Activated CD4-positive, alpha-beta T cell treated with anti-CD3 and anti-CD28 coated beads, Interleukin-2, amount 50 U/mL, for 1 hour (primary cell): ENCODE measurements around the gene PC.
A peak's percentile ranks its signal among the peaks of the same experiment; 100 is the strongest.

ENCODE experiments used
- DNase-seq: peaks from one replicate; pipeline ENCODE4 v3.0.0-alpha.2; 2020

PC gene

DNA sequence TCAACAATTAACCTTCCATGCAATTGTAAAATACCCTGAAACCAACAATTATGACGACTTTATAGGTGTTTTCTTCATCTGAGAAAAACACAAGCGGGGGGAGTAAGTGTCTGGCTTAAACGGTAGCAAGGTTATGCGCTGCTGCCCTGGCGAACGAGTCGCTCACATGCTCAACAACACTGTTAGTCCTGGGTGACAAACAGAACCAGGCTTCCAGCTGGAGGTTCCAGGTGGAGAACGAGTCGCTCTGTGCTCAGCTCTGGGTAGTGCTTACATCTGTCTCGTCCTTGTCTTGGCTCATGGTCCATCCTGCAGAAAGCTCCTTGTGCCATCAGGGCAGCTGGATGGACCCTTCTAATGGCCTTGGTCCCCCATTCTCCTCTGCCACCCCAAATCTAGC, 48.2 kb downstream of the PC start:
- no peak for DNase-seq

DNA sequence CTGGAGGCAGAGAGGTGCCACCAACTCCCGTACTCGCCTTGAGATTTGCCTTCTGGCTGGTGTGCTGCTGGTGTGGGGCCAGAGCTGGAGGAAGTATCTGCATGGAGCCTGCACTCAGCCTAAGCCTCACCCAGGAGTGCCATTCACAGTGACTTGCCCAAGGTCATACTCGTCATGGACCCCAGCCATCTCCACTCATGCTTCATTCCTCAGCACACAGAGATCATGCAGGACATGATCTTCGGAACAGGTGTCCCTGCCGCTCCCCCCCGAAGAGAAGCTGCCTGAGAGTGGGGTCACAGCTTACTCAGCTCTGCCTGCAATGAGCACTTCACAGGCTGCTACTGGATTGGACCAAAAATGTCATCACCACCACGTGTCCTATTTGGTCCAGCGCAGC, 49.0 kb downstream of the PC start:
- DNase-seq, result no peak

DNA sequence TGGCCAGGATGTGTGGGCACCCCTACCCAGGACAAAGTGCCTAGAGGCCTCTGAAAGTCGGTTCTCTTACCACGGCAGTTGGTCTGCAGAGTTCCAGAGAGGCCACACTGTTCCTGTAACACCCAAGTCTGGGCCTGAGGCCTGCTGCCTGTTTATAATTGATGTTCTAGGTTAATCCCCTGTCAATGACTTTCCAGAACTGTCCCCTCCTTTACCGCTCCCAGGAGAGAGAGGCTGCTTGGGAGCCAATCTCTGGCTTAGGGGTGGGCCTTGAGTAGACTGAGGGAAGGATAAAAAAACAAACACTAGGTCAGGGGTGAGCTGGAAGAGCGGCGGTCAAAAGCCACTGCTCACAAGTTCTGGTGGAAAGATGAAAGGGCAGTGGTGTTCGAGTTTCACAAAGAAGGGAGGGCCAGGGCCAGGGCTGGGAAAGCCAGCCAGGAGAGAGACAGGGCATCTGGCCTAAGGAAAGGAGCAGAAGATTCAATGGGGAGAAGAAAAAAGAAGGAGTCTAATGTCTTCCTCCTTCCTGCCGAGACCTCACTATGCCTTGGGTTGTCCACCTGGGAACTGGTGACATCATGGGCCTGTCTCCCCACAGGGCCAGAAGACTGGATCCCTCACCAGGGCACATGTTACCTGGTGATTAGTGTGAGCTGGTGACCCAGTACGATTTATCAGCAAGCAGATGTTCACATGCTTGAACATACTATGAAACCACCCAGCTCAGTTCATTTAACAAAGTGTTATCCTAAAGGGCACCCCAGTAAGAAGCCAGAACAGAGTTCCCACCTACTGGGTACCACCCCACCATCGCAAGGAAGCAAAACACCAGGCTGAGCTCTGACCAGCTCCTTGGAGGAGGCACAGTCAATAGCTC, 50.2 kb downstream of the PC start:
- DNase-seq, result no peak

DNA sequence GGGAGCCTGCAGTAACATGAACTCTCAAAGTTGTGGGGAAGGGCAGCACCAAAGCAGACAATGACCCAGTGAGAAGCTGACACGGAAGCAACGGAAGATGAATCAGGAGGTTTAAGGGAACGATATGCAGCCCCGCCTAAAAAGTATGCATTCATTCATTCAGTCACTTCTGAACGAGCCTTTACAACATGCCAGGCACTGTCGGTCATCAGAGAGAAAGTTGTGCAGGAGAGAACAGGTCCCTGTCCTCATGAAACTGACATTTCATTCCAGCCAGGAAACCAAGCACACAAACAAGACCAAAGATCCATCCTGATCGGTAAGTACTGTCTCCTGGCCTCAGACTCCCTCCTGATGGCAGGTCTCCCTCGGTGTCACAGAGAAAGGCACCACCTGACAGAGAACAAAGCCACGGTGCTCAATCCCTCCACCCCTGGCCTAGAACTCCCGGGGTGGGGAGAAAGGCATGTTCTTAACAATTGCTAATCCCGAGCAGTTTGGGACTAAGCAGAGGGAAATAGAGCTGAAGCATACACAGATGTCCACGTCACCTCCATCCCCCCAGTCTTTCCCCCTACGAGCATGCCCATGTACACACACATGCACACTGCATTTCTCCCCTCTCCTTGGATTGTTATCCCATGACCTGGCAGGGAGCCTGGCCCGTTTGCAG, 52.0 kb downstream of the PC start:
- DNase-seq, result no peak

DNA sequence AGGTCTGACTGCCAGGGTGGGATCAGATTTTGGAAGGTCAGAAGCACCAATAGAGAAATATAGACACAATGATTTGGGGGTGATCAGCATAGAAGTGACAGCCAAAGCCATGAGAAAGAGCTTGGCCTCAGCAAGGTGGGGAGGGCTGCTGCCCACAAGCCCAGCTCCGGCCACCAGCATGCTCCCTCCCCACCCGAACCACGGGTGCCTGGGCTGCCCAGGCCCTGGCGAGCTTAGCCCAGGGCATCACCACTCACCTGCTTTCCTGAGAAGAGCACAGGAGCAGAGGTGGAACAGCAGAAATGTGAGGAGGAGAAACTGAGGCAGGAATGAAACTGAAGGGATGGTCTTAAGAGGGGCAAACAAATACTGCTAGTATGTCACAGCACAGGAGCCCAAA, 52.6 kb downstream of the PC start:
- DNase-seq, result no peak

DNA sequence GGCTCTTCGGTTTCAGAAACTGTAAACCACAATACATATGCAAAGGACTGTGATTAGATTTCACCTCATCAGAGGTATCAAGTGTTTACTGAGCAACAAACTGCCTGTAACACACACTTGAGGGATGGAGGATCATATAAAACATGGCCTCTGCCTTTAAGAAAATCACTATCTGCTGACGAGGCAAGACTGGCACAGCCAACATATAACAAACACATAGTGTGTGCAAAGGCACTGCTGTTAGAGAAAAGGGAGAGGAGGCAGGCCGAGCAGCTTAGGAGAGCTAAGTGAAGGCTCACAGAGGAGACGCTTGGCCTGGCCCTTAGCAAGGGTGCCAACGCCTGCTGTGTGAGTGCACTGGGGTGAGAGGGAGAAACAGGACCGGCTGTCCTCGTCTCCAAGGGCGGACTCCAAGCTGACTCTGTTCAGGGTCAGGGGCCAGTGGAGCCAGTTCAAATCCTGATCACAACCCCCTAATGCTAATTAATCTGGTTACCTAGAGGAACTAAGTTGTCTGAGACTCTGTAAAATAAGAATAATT, 53.1 kb downstream of the PC start:
- DNase-seq, result no peak

DNA sequence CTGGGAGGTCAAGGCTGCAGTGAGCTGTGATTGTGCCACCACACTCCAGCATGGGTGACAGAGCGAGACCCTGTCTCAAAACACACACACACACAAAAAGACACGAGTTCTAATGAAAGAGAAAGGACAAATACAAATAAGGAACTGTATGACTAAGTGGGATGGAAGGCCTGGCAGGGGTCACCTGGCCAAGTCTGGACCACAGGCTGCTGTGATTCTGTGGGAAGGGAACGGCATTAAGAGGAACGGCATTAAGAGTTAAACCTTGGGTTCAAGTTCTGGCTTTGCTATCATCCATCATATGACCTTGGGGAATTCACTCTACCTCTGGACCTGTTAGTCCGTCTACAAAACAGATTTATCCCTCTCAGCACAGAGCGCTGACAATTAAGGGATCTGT, 53.6 kb downstream of the PC start:
- DNase-seq, result no peak

DNA sequence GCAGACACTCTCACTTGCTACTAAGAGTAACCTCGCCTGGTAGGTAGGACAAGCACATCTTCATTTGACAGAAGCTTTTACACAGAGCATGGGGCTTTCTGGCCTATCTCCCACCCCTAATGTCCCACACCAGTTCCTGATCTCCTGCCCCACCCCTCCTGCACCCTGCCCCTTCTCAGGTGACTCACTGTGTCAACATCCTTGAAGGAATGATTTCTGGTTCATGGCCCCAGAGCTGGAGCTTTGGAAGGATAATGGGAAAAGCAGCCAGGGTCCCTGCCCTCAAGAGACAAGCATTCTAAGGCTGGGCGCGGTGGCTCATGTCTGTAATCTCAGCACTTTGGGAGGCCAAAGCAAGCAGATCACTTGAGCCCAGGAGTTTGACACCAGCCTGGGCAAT, 54.1 kb downstream of the PC start:
- DNase-seq, result no peak

DNA sequence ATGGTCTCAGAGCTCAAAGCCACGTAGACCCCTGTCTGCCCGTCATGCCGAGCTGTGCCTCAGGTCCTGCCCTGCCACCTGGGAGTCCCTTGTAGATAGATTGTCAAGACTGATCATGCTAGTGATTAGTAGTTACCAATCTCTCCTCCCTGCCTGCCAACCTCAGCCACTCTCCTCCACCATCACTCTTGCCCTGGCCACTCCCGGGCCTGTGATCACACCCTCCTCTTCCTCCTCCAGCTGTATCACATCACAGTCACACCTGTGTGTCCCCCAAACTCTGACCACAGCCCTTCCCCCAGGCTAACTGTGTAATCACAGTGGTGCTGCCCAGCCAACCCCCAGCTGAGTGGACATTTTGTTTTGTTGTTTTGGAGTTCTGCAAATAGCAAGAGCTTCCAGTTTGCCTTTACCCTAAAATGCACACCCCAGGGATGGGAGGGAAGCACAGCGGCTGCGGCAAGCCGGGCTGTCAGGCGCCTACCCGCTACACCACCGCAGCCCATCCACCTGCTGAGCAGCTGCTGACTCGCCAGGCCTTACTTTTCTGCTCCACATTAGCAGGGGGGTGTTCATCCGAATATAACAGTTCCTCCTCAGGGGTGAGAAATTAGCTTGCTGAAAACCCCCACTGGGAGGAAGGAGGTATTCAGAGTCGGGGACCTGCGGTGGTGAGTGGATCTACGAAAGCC, 55.6 kb downstream of the PC start:
- DNase-seq, result no peak

DNA sequence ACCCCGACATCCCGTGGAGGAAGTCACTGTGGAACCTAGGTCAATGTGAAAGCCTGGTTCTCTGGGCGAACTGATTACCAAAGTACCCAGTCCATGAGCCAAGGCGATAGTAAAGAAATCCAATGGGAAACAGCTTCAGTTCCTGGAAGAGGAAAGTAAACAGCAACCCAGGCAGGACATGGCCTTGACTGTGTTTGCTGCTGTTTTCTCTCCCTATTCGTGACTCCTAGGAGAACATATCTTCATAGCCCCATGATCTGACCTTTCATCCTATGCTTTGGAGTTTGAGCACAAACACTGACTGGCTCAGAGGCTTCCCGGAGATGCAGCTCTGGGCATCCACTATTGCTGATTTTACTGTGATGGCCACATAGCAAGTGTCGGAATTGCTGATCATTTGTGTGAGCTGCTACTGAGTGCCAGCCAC, 56.2 kb downstream of the PC start:
- DNase-seq, result no peak

DNA sequence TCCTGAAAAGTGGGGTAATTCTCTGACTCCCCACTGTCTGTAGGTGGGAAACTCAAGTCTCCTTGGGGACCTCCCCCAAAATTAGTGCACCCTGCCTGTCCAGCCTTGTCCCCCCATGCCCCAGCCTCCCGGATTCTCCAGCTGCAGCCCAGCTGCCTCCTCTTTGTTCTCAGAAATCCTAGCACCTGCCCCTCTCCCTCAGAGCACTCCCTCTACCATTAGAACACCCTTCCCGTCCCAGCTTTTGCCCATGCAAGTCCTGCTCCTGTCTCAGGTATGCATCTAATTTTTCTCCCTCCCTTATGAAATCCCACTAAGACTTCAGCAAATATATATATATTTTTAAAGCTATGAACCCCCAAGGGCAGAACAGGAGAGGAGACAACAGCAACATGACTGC, 64.0 kb downstream of the PC start:
- no peak for DNase-seq

DNA sequence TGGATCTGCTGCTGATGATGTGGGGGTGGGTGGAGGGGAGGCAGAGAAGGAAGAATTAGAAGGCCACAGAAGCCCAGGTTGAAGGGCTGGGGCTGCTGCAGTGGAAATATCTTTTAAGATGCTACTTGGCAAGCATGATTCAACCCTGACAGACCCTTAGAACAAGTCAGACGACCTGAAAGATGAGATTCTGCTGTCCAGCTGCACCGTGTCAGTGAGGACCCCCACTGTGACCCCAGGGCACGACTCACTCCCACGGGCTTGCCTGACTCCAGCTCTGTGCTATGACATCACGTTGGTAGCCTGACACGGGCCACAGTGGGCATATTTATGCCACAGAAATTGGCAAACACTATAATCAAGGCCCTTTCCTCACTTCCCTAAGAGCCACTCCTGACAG, 65.3 kb downstream of the PC start:
- DNase-seq, result no peak

DNA sequence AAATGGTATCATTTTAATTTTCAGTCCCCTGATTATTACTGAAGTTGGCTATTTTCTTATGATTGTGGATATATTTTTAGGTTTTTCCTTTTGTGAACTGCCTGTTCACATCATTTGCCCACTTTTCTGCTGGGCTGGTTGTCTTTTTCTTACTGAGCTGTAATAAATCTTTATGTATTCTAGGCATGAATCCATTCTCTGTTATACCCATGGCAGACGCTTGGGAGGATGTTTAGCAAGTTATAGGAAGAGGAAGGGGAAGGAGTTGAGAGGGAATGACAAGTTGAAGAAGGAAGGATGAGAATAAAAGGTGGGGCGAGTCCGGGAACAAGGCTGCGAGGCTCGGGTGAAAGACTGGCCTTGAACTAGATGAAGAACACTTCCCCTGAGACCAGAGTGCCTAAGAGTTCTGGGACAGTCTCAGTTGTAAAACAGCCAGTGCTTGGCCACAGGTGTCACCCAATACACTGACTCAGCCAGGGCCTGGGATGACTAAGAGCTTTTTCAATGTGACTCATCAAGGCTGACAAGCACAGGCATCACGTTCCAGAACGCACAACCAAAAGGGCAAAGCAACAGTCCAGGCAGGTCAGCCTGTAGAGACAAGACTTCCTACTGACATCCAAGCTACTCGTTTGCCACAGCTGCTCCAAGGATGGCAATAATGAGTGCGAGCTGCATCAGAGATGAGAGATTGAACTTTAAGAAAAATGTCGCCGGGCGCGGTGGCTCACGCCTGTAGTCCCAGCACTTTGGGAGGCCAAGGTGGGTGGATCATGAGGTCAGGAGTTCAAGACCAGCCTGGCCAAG, 66.1 kb downstream of the PC start:
- DNase-seq, result no peak

DNA sequence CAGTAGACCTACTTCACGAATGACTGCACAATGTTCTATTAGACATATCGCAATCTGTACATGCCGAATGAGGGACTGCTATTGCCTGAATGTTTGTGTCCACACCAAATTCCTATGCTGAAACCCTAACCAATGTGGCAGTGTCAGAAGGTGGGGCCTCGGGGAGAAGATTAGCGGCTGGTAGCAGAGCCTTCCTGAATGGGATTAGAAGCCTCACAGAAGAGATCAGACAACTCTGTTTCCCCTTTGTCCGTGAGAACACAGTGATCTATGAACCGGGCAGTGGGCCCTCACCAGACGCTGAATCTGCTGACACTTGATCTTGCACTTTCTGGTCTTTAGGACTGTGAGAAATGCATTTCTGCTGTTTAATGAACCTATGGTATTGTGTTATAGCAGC, 68.2 kb downstream of the PC start:
- no peak for DNase-seq

DNA sequence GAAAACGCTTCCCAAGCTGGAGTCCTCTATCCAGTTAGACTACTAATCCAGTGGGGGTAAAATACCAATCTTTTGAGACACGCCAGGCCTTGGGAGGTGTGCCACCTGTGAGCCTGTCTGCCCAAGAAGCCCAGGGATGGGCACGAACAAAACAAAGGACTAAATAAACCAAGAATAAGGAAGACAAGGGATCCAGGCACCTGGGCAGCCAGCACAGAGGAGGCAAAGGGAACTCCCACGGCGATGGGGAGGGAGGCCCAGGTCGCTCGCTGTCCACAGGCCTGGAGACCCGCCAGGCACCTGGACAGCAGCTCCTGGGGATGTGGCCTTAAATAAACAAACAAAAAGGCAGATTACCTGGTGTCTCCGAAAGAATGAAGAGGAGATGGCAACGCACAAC, 69.9 kb downstream of the PC start:
- no peak for DNase-seq

DNA sequence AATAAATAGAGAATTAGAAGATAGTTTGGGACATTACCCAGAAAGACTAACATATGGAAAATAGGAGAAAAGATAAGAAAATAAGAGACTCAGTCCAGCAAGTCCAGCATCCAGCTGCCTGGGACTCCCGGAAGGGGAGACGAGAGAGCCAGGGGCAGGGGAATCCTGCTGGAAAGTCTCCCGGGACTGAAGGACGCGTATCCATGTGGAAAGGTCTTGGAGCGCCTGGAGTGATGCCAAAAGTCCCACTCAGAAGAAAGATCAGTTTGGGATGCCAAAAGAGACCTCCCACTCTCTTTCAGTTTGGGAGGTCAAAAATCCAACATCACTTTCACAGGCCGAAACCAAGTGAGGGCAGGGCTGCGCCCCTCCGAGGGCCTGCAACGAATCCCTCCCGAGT, 70.7 kb downstream of the PC start:
- no peak for DNase-seq

DNA sequence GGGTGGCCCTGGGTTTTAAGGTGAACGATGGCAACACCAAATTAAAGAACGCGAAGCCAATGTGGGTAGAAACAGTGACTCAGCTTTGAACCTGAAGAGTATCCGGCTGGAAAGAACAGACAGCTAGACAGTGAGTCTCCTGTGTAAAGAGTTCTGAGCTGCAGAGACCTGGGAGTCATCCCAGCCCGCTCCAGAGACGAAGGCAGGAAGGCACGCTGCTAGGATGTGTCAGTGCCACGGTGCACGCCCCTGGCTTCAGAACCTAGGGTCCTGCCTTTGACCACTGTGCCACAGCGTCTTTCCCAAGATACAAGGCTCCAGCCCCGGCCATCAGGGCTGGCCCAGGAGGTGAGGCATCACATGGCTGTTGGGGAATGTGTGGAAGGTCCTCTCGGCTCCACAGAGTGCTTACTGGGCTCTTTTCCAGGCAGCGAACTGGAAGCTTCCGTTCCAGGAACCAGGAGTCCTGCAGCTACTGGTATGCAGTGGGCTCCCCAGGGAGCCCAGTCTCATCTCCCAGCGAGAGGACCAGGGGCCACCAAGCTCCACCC, 71.4 kb downstream of the PC start:
- no peak for DNase-seq

DNA sequence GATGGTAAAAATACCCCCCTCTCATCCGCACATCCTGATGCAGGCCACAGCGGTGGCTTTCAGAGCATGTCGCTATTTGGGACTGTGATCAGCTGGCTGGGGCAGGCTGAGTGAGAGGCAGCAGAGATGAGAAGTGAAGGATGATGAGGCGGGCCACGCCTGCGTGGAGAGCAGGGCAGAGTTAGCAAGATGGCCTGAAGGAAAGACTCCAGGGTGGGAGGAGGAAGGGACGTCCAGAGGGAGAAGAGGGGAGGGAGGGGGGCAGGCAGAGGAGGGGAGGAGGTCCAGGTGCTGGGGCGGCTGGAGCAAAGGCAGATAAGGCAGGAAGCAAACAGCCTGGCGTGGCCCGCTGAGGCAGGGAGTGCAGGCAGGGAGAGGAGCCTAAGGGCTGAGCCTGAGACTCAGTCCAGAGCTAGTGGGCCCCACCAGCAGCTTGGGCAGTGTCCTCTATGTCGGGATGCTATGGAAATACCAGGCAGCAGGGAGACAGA, 72.2 kb downstream of the PC start:
- no peak for DNase-seq

DNA sequence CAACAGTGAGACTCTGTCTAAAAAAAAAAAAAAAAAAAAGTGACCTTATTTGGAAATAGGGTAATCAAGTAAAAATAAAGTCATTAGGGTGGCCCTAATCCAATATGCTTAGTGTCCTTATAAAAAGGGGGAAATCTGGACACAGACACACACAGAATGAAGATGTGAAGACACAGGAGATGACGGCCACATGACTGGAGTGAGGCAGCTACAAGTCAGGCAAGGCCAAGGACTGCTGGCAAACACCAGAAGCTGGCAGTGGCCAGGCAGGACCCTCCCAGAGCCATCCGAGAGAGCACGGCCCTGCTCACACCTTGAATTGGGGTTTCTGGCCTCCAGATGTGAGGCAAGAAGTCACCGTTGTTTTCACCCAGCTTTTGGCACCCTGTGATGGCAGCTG, 72.7 kb downstream of the PC start:
- no peak for DNase-seq

DNA sequence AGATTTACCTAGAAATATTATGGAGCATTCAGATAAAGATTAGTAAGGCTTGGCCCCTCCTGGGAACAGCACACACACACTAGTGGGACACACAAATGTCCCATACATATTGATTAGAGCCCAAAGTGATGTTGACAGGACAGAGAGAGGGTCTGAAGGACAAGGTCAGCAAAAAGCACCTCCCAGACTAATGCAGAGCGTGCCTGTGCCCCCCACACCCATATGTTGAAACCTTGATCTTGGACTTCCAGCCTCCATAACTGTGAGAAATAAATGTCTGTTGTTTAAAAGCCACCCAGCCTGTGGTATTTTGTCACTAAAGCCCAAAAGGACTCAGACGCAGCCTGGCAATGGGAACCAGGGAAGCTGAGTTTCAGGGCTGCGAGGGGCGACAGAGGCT, 73.7 kb downstream of the PC start:
- DNase-seq, result no peak

DNA sequence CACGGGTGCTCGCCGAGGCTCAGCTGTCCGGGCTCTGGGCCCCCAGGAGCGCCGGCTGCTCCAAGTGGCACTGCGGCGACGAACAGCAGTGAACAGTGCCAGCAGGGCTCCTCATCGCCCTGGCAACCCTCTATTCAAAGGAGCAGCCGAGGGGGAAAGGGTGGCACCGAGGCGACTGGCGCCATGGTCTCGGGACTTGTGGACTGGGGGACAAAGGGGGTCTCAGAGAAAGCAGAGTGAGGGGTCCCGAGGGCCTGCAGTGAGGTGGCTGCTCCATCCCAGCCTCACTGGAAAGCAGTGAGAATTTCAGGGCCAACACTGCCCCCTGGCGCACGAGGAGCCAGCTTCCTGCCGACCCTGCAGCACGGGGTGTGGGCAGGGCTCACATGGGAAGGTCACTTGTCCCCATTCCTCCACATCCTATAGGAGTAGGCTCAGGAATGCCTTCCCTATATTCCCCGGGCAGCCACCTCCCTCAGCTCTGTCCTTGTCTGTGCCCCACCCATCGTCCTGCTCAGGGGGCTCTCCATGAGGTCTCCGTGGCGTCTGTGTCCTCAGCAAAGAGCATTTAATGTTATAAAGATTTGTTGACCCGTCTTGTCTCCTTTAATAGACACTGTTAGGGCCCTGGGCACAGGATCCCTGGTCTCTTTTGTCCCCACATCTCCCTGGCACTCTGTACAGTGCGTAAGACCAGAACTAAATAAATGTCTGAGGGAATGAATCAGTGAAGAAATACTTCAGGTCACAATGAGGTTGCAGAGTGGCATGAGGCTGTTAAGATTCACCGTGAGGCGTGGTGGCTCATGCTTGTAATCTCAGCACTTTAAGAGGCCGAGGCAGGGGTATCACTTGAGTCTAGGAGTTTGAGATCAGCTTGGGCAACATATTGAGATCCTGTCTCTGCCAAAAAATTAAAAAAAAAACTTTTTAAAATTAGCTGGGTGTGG, 74.9 kb downstream of the PC start:
- DNase-seq, result peak; percentile 64
